ENCODE results near the gene NBEA.
"Not testable (repeated sequence)": the region's sequence is repeated elsewhere in the genome, so short reads cannot be mapped to it uniquely, and the experiment has no call there.

NBEA gene

DNA sequence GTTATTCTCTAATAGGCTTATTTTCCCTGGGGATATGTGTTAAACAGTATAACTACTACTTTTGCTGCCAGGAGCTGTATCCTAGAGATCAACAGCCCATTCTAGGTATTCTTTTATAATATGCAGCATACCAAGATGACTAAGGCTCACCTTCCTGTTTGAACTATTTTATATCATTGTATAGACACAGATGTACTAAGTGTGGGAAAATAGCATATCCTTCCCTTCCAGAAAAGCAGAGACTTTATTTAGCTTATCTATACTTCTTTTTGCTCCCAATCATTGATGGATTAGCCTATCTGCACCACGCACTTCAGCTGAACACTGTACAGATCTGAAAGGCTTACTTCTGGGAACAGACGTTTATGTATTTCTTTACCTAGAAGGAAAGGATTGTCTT lies 451.8 kb downstream of the NBEA start:
- no peak for DNase-seq (ENCODE audit: low read depth)
- no peak overlapping the region for H3K4me3 ChIP-seq (ENCODE audit: control insufficient read depth, low read depth, low read length)
- TF ChIP-seq, protein P1, sequence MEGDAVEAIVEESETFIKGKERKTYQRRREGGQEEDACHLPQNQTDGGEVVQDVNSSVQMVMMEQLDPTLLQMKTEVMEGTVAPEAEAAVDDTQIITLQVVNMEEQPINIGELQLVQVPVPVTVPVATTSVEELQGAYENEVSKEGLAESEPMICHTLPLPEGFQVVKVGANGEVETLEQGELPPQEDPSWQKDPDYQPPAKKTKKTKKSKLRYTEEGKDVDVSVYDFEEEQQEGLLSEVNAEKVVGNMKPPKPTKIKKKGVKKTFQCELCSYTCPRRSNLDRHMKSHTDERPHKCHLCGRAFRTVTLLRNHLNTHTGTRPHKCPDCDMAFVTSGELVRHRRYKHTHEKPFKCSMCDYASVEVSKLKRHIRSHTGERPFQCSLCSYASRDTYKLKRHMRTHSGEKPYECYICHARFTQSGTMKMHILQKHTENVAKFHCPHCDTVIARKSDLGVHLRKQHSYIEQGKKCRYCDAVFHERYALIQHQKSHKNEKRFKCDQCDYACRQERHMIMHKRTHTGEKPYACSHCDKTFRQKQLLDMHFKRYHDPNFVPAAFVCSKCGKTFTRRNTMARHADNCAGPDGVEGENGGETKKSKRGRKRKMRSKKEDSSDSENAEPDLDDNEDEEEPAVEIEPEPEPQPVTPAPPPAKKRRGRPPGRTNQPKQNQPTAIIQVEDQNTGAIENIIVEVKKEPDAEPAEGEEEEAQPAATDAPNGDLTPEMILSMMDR (IDR thresholded peaks at IDR 0.05; ENCODE audit: control insufficient read depth, insufficient read depth, low read depth, low read length, missing control alignments), result no peak

DNA sequence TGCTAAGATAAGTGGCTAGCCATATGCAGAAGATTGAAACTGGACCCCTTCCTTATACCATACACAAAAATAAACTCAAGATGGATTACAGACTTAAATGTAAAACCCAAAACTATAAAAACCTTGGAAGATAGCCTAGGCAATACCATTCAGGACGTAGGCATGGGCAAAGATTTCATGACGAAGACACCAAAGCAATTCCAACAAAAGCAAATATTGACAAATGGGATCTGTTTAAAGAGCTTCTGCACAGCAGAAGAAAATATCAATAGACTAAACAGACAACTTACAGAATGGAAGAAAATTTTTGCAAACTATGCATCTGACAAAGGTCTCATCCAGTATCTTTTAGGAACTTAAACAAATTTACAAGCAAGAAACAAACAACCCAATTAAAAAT lies 466.2 kb downstream of the NBEA start:
- not testable (repeated sequence) for DNase-seq (ENCODE audit: low read depth); H3K4me3 ChIP-seq (ENCODE audit: control insufficient read depth, low read depth, low read length)

DNA sequence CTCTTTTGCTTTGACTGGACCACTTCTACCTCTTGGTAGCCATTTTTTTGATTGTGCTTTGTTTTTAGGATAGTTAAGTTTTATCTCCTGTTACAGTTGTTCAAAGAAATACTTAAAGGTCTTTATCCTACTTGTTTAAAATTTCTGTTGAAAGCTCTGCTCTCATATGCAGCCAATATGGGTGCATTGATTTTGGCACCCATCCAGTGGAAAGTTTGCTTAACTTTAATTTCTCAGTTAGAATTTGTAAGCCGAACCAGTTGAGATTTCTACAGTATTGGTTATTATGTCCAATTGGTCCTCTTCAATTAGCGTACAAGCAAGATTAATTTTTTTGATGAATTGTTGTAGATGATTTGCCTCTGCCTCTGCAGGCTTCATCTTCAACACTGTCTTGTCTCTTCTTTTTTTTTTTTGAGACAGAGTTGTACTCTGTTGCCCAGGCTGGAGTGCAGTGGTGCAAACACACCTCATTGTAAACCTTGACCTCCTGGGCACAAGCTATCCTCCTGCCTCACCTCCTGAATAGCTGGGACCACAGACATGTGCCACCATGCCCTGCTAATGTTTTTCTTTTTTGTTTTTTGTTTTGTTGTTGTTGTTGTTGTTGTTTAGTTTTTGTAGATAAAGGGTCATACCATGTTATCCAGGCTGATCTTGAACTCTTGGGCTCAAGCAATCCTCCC lies 469.1 kb downstream of the NBEA start:
- TF ChIP-seq, protein P1 (IDR thresholded peaks at IDR 0.05; ENCODE audit: control insufficient read depth, insufficient read depth, low read depth, low read length, missing control alignments), result no peak
- DNase-seq (ENCODE audit: low read depth), result no peak
- no peak overlapping the region for H3K4me3 ChIP-seq (ENCODE audit: control insufficient read depth, low read depth, low read length)

DNA sequence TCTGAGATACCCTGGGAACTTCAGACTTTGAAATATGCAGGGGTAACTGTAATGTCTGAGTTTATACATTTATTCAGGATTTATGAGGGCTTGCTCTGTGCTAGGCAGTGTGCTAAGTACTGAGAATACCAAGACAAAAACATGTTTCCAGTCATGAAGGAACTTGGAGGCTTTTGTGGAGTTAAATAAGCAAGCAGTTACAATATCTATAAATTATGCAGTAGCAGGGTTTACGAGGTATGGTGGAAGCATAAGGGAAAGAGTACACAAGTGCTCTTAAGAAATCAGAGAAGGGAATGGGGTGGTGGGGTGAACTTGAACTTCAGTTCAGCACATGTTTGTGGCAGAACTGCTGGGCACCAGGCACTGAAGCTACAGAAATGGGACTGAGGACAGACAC lies 506.4 kb downstream of the NBEA start:
- no peak overlapping the region for H3K4me3 ChIP-seq (ENCODE audit: control insufficient read depth, low read depth, low read length)

DNA sequence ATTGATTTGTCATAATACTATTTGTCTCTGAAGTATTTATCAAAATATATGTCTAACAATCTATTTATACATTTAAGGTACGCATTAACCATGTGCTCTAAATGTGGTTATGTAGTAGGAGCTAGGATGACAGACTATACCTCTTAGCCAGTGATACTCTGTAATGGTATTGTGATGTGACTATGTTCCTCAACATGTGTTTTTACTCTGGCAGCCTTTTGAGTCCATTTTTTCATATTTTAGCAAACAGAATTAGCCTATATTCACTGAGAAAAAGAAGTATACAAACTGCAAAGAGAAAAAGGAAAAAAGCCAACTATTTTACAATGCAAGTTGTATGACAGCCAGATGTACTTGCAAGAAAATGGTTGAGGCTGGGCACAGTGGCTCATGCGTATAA lies 507.8 kb downstream of the NBEA start:
- no peak for DNase-seq (ENCODE audit: low read depth)
- TF ChIP-seq, protein P1 (IDR thresholded peaks at IDR 0.05; ENCODE audit: control insufficient read depth, insufficient read depth, low read depth, low read length, missing control alignments), result no peak
- H3K4me3 ChIP-seq (ENCODE audit: control insufficient read depth, low read depth, low read length), result no peak overlapping the region

More for the DNA sequence above, 506.4 kb downstream of the NBEA start:
- DNase-seq (ENCODE audit: low read depth), result no peak
- TF ChIP-seq, protein P1 (IDR thresholded peaks at IDR 0.05; ENCODE audit: control insufficient read depth, insufficient read depth, low read depth, low read length, missing control alignments), result no peak

DNA sequence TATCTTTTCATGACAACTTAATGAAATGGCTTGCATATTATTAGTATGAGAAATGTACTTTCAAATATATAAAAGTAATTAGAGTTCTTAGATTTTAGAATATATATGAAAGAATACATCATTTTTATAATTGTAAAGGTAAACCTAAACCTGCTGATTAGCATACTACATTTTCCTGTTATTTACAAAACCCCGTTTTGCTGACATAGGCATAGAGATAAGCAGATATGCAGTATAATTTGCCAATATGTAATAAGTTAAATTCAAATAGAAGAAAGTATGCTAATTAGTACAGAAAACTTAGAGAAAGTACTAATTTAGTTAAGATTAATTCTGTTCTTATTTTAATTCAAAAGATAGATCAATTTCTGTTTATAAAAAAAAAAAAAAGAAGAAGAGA lies 513.0 kb downstream of the NBEA start:
- no peak overlapping the region for H3K4me3 ChIP-seq (ENCODE audit: control insufficient read depth, low read depth, low read length)
- no peak for DNase-seq (ENCODE audit: low read depth)
- TF ChIP-seq, protein P1 (IDR thresholded peaks at IDR 0.05; ENCODE audit: control insufficient read depth, insufficient read depth, low read depth, low read length, missing control alignments), result no peak

DNA sequence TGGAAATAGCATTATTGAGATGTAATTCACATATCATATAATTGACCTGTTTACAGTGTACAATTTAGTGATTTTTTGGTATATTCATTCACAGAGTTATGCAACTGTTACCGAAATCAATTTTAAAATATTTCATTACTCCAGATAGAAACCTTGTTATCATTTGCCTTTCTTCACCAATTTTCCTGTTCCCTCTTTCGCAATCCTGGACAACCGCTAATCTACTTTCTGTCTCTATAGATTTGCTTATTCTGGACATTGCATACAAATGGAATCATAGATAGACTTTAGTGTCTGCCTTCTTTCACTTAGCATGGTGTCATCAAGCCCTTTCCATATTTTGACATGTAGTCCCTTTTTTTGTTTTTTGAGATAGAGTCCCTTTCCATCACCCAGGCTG lies 515.2 kb downstream of the NBEA start:
- H3K4me3 ChIP-seq (ENCODE audit: control insufficient read depth, low read depth, low read length), result no peak overlapping the region
- no peak for DNase-seq (ENCODE audit: low read depth)
- TF ChIP-seq, protein P1 (IDR thresholded peaks at IDR 0.05; ENCODE audit: control insufficient read depth, insufficient read depth, low read depth, low read length, missing control alignments), result no peak

Measured in AG09309 (cell line).